ENCODE data around the gene TMEM150C.
"Not testable (repeated sequence)": the region's sequence is repeated elsewhere in the genome, so short reads cannot be mapped to it uniquely, and the experiment has no call there.

TMEM150C gene

DNA sequence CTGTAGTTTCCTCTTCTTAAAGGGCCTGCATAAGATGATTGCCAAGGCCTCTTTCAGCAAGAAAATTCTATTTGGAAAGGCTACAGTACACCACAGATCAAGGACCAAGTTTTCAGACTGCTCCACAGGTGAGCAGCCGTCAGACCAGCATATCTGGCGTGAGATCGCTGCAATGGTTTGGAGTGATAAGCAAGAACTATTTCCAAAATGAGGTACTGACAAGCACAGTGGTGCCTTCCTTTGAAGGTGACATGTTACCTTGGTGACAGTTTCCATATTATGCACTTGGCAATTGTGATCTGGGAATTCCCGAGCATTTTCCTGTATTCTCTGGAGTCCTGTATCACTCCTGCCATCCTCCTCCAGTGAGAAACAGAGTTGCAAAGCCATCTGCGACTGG is 7.3 kb upstream of the TMEM150C start:
- DNase-seq (ENCODE audit: low spot score): no peak

DNA sequence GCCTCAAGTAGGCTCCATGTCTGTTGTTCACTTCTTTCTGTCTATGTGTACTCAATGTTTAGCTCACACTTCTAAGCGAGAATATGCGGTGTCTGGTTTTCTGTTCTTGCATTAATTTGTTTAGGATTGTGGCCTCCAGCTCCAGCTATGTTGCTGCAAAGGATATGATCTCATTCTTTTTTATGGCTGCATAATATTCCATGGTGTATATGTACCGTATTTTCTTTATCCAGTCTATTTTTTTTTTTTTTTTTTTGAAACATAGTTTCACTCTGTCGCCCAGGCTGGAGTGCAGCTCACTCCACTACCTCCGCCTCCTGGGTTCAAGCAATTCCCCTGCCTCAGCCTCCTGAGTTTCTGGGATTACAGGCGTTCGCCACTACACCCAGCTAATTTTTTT is 5.7 kb upstream of the TMEM150C start:
- DNase-seq (ENCODE audit: low spot score): no peak

DNA sequence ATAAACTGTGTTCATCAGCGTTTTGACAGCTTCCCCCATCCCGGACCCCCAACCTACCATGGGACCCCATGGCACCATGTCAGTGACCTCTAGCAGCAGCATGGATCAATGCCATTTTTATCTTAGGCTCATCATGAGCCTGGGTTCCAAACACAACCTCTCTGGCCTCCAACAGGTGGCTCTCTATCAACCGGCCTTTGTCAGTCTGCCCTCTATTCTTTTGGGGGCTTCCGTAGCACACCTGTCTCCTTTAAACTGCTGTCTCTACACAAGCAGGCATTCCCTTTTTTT is 721 bp upstream of the TMEM150C start:
- DNase-seq (ENCODE audit: low spot score): no peak

DNA sequence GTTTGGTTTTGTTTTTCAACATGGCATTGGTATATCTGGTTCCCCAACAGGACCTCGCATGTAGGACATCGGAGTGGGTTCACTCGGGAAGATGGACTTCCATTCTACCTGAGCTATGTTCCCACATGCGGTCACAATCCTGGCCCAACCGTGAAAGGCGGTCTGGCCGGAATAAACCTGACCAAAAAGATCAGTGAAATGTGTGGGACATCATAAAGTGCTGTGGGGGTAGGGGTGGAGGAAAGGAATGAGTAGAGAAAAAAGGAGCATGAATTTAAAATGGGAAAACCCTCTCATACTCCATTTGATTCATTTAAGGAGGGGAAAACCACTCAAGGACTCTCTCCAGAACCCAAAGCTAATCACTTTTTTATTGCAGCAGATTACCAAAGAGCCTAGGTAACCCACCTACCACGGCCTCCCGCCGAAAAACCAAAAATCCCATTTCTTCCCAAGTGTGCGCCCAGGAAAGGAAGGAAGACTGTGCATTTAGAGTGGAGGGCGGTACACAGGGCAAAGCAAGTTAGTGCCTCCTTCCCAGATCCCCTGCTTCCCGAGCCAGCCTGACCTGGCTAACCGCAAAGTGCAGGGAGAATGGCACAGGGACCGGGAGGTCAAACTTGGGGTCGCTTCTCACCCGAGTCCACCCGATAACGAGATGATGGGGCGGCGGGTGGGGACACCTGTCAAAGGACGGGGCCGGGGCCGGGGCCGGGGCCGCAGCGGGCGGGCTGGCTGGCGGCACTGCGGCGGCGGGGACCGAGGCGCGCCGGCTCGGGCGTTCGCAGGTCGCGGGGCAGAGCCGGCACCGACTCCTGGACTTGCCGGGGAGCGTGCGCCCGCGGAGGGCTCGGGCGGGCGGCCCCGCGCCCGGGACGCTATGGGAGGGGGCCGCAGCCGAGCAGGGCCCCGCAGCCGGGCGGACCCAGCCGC is 669 bp downstream of the TMEM150C start:
- no peak for DNase-seq (ENCODE audit: low spot score)

DNA sequence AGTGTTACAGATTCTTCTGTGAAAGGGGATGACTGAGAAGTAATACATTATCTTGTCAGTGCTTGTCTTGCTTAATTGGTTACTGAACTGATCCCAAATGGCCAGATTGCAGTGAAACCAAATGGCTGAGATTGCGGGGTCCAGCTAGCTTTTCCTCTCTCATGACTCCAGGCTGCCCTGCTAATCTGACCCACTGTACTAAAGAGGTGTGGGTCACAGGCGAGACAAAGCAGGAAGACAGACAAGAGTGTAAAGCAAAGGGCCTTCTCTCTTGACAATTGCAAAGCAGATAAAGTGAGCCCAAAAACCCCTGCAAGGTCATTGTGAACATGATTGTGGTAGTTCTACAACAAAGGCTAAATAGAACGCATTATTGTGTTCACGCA is 2.1 kb downstream of the TMEM150C start:
- DNase-seq (ENCODE audit: low spot score): no peak

DNA sequence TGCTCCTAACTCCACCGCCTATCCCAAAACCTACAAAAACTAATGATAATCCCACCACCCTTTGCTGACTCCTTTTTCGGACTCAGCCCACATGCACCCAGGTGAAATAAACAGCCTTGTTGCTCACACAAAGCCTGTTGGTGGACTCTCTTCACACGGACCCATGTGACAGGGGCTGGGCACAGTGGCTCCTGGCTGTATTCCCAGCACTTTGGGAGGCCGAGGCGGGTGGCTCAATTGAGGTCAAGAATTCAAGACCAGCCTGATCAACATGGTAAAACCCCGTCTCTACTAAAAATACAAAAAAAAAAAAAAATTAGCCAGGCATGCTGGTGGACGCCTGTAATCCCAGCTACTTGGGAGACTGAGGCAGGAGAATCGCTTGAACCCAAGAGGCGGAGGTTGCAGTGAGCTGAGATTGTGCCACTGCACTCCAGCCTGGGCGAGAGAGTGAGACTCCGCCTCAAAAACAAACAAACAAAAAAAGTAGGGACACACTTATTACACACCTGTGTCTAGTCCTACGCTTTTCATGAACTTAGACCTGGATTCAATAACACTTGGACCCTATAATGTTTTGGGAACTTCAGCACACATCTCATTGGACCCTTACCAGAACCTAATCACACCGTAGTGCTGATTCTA is 2.6 kb downstream of the TMEM150C start:
- not testable (repeated sequence) for DNase-seq (ENCODE audit: low spot score)

DNA sequence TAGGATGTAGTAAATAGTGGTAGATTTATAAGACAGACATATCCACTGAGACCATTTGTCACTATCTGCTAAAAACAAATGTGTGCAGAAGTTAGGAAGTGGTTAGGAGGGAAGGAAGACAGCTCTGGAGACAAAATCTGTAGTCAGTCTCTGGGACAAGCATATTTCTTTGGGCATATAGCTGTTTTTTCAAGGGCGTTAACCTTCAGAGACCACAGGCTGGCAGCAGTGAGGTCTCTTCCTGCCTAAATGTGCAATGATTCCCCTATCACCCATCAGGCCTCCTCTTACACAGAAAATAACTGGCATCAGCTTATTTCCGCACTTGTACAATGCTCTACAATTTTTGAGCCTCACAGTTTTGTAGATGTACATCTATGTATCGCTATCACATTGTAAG is 6.5 kb downstream of the TMEM150C start:
- DNase-seq (ENCODE audit: low spot score): no peak

DNA sequence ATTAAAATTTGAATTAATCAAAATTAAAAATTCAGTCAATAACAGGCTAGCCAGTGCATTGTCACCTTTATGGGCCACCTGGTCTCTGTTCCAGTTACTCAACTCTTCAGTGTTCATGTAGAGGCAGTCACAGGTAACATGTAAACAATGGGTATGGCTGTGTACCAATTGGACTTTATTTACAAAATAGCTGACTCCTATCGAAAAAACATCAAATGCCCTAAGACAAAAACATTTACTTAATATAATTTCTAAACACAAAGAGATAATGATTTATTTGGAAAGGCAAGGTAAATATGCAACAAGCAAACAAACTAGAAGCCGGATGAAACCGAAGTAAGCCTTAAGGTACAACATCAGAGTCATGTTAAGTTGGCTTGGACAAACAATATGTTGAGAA is 8.8 kb downstream of the TMEM150C start:
- no peak for DNase-seq (ENCODE audit: low spot score)

DNA sequence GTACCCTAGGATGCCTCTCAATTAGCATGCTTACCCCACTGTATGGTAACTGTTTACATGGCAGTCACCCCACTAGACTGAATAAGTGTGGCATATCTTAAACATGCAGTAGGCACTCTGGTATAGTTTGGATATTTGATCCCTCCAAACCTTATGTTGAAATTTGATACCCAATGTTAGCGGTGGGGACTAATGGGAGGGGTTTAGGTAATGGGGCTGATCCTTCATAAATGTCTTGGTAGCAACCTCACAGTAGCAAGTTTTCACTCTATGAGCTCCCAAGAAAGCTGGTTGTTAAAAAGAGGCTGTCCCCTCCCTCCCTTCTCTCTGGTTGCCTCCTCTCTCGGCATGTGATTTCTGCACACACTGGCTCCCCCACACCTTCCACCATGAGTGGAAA is 10.1 kb downstream of the TMEM150C start:
- DNase-seq (ENCODE audit: low spot score): no peak

DNA sequence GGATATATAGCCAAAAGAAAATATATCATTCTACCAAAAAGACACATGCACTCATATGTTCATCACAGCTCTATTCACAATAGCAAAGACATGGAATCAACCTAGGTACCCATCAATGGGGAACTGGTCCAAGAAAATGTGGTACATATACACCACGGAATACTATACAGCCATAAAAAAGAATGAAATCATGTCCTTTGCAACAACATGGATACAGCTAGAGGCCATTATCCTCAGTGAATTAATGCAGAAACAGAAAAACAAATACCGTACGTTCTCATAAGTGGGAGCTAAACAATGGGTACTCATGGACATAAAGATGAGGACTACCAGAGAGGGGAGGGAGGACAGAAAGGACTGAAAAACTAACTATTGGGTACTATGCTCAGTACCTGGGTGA is 13.9 kb downstream of the TMEM150C start:
- DNase-seq (ENCODE audit: low spot score): not testable (repeated sequence)

DNA sequence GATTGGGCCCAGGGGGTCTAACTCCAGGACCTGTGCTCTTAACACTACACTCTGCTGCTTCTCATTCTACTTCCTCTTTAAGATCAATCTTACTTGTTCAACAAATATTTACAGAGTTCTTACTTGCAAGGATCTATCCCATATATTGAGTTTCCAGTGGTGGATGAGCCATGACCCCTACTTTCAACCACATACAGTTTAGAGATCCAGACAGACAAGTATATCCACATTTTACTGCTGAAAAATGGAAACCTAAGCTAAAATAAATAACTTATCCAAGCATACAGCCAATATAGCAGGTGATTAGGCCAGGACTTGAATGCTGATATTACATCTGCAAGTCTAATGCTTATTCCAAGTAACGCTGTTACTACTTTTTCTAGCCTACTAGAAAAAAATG is 18.7 kb downstream of the TMEM150C start:
- DNase-seq (ENCODE audit: low spot score): no peak

DNA sequence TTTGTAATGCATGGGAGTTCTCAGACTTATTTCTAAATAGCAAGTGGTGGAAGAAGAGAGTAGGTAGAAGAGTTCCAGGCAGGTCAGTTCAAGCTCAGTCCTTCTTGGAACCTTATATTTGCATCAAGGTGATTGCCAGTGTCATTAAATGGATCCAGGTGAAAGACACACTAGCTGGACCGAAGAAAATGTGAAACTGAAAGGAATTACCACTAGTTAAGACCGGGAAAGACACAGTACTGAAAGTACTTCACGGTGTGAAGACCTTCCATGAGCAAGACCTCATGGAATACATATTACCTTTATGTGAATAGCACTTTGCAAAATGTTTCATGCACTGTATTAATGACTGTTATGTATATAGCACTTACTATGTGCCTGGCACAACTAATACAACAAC is 19.1 kb downstream of the TMEM150C start:
- DNase-seq (ENCODE audit: low spot score): no peak

DNA sequence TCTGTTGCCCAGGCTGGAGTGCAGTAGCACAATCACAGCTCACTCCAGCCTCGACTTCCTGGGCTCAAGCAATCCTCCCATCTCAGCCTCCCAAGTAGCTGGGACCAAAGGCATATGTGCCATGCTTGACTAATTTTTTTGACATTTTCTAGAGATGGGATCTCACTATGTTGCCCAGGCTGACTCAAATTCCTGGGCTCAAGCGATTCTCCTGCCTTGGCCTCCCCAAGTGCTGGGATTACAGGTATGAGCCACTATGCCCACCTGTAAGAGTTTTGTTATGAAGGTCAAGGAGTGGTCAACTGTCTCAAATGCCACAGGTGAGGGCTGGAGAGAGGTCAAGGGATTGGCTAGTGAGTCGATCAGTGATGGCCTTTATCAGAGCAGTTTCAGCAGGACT is 32.5 kb downstream of the TMEM150C start:
- DNase-seq (ENCODE audit: low spot score): no peak

DNA sequence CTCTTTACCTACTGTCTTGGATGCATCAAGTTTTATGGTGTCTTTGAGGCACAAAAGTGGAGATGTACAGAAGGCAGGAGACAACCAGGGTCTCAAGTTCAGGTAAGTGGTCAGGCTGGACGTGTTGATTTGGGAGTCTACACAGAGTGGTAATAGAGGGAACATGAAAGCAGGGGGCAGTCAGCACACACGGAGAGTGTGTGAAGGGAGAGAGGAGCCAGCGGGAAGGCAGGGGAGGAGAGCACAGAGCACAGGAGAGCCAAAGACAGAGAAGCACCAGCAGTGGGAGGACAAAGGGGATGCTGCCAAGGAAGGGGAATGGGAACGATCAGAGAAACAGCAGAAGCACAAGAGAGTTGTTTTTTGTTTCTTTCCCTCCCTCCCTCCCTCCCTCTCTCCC is 32.9 kb downstream of the TMEM150C start:
- no peak for DNase-seq (ENCODE audit: low spot score)

DNA sequence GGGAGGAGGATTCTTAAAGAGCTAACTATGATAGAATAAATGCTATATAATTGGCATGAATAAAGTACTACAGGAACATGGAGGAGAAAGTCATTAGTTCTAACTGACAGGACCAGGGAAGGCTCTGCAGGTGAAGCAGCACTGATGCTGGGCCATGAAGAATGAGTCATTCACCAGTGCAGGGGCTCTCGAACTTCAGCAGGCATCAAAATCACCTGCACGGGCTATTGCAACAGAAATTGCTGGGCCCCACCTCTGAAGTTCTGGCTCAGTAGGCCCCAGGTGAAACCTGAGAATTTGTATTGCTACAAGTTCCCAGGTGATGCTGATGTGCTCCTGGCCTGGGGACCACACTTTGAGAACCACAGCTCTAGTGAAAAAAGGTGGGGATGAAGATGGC is 33.7 kb downstream of the TMEM150C start:
- DNase-seq (ENCODE audit: low spot score): no peak

DNA sequence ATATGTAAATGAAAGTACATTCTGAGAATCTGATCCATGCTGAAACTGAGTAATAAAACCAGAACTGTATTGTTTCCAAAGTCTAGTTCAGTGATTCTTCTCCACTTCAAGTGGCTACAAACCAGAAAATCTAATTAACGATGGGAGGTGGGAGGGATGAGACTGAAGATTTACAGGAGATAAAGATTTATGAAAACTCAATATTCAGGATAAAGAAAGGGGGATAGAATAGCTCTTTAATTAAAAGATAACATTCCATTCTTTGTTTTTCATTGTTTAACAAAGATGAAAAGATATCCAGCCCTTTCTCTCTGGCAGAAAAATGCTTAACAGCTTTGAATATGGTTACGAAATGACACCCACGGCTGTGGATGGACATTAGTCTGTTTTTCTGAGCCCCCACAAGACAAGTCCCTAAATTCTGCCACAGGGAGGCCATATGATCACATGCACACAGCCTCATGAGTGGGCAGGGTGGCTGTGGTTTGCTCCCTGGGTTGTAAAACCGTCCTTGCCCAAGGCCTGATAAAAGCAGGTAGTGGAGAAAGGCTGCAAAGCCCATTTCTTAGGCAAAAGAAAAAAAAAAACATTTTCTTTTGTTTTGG is 36.4 kb downstream of the TMEM150C start:
- DNase-seq (ENCODE audit: low spot score): no peak

DNA sequence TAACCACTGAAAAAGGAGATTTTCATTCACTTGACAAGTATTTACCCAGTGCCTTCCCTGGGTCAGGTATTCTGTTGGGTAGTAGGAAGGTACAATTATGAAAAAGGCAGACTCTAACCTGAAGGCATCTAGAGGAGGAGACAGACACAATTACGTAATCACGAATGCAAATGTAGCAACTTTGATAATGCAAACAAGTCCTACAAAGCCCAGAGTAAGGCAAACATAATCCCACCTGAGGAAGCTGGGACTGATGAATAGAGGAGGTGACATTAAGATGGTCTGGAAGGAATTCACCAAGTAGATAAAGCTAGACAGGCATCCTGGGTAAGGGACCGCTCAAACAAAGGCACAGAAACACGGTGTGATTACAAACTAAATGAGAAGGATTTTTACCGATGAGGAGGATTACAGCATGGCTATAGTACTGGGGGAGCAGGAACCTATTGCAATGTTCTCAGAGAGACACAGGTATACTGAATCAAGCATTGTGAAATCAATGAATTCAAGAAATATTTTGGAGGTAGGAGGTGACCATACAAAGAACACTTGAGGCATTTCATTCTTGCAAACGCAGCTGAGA is 37.1 kb downstream of the TMEM150C start:
- DNase-seq (ENCODE audit: low spot score): no peak

DNA sequence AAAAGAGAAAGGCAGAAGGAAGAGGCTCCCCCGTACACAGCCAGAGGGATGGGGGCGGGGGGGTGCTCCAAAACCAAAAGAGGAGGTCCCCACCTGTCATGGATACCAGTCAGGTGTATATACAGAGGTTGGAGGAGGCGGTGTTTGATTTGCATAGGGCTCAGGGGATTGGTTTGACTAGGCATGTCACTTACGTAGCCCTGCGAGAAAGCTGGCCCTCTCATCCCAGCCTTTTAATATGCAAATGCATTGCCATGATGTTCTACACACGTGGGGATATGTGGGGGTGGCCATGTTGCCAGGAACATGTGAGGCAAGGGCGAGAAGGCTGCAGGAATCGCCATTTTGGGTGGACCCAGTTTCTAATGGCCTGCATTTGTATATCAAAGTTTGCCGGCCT is 38.6 kb downstream of the TMEM150C start:
- no peak for DNase-seq (ENCODE audit: low spot score)

DNA sequence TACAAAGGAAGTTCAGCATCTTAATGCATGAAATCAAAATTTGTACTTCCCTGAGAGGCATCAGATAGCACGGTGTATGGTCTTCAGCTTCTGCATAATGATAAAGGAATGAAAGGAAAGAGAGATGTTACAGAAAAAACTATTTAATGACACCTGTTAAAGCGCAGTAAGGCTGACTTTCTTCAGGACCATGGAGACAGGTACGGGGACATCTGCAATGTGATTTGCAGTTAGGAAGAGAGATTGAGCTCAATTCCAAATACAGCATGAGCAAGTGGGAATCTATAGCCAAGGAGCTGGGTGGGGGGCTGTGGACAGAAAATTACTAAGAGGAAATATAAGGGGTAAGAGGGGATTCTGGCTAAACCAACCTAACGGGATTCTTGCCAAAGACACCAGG is 39.3 kb downstream of the TMEM150C start:
- DNase-seq (ENCODE audit: low spot score): no peak

DNA sequence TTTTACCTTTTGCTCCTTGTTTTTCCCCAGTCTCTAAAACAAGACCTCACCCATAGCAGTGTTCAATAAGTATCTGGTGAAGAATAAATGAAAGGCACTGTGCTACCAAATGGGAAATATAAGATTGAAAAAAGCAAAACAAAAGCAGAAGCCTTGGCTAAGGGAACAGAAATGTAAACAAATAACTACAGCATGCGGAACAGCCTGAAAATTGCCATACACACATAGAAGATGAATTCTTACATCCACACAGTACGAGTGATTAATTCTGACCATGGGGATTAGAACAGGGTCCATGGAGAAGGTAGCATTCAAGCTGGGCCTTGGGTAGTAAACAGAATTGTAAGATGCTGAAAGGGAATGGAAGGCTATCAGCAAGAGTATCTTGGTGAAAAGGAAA is 40.5 kb downstream of the TMEM150C start:
- no peak for DNase-seq (ENCODE audit: low spot score)

DNA sequence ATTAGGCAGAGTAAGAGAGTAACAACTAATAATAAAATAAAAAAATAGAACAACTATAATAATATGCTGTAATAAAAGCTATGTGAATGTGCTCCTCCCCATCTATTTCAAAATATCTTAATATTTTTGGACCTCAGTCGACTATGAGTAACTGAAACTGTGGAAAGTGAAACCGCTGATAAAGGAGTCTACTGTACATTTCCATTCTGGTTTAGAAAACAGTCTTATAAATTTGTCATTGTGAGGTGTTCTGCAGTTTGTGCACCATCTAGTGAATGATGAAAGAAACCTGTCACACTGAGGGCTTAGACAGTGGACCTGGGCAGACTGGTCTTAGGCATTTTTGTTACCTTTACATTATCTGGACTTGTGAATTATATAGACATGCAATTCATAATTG is 42.0 kb downstream of the TMEM150C start:
- DNase-seq (ENCODE audit: low spot score): no peak

DNA sequence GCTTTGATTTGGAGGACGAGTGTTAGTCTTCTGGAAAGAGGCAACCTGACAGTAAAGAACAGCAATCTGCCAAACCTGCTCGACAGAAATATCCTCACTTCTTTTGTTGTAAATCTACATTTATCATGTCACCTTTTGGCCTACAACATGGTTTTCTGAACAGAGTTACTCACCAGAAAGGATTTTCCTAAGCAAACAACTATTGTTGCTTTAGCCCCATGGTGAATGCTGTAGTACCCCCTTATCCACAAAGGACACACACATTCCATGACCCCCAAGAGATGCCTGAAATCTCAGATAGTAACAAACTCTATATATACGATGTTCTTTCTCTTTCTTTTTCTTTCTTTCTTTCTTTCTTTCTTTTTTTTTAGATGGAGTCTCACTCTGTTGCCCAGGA is 42.7 kb downstream of the TMEM150C start:
- no peak for DNase-seq (ENCODE audit: low spot score)

DNA sequence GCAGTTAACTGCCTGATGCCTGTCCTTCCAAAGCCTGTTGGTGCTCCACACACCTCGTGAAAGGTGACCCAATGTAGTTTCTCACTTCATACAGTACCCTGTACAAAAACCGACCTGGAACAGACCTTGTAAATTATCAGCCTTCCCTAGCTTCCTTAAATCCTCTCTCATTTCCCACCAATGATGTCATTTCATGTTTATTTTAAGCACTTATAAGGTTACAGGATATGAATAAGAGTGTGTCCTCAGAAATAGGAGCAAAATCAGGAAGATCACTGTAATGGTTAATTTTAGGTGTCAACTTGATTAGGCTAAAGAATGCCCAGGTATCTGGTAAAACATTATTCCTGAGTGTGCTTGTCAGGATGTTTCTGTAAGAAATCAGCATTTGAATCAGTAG is 44.7 kb downstream of the TMEM150C start:
- no peak for DNase-seq (ENCODE audit: low spot score)

Measured in AG08395 (cell line).